T-helper 22 cell (primary cell): Measurements from ENCODE around the gene TFB1M.
"Not testable (repeated sequence)": the region's sequence is repeated elsewhere in the genome, so short reads cannot be mapped to it uniquely, and the experiment has no call there.

Experiments
- DNase-seq: peaks from one replicate; pipeline ENCODE4 v3.0.0-alpha.2; 2020; ENCODE audit warnings: low read depth

Gene TFB1M

DNA sequence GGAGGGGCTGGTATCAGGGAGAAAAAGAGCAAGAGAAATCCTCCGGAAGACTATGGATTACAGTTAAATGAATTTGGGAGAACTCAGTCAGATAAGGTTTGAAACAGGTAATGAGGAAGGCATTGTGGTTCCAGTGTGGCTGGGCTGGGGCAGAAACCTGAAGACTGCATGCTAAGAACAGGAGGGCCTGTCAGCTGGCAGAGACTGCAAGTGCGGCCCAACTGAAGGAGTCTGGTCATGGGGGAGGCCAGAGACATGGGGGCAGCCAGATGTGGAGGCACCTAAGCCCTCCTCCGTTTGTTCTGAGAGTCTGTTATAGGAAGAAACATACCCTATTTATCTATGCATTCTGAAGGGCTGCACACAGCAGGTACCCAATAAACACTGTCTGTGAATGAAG is 16.6 kb downstream of the TFB1M start:
- DNase-seq, result no peak

DNA sequence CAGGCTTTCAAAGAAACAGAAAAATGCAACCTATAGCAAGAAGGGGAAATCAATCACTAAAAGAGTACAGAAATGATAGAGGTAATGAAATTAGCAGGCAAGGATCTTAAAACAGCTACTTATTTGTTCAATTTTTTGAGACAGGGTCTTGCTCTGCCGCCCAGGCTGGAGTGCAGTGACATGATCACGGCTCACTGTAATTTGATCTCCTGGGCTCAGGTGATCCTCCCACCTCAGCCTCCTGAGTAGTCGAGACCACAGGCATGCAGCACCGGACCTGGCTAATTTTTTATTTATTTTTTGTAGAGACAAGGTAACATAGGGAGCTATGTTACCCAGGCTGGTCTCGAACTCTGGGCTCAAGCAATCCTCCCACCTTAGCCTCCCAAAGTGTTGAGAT is 21.6 kb downstream of the TFB1M start:
- no peak for DNase-seq

GRCh38 chr6:155291291-155291690 is 23.0 kb downstream of the TFB1M start:
- DNase-seq, result no peak

GRCh38 chr6:155290491-155290890 is 23.8 kb downstream of the TFB1M start:
- DNase-seq, result no peak

- no peak for DNase-seq
Observed at GRCh38 chr6:155287762-155288161, 26.5 kb downstream of the TFB1M start.

DNA sequence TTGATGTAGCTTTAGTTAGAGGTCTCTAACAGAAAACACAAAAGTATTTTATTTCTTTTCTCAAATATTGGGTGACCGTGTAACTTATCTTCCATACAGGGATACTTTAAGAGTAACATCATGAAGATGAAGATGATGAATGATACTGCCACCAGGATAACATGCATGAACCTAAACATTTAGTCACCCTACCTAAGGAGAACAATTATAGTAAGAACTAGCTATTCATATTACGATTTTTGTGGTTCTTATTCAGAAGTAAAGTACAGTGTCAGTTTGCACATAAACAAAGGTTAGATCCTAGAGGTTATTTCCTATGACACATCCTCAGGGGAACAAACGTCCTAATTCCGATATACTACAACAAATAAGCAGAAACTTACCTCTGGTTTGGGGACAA is 29.5 kb downstream of the TFB1M start:
- DNase-seq, result no peak

DNA sequence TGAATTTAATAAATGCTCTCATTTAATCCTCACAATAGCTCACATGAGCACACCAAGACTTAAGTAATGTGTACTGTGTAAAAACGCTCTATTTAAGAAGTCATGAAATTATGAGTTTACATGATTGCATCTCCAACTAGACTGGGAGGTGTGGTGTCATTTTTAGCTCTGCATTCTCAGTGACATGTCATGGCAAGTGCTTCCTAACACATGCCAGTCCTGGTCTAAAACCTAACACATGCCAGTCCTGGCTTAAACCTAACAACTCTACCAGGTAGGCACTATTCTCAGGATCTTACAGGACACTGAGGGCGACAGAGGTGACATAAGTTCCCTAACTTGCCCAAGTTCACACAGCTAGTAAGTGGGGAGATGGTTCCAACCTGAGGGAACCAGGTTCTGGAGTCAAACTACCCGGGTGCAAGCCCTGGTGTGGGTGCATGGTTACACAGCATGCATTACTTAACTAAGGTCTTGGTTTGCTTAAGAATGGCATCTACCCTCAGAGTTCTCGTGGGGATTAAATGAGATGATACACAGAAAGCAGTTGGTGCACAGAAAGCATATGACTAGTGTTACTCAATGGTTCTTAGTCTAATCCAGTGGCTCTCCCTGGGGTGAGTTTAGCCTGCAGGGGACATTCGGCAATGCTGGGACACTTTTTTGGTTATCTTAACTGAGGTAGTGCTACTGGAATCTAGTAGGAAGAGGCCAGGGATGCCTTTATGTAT is 35.8 kb downstream of the TFB1M start:
- DNase-seq, result no peak

DNA sequence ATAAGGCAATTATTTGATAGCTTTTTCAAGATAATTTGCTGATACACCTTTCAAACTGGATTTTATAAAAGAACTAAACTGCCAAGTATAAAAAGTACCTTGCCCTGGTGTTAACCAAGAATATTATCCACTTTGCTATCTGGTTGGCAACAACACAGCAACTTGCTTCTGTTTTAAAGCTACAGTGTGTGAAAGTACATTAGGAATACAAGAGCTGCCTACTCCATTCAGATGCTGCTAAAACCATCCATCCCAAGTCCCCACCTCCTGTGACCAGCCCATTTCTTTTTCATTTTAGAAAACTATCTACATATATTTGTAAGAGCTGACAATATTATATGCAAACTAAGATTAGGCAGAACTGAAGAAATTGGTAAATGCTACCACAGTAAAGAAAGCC is 37.6 kb downstream of the TFB1M start:
- no peak for DNase-seq

- DNase-seq, result no peak
Observed at GRCh38 chr6:155275808-155276480, 38.3 kb downstream of the TFB1M start.

- DNase-seq, result no peak
Observed at GRCh38 chr6:155274533-155274932, 39.8 kb downstream of the TFB1M start.

DNA sequence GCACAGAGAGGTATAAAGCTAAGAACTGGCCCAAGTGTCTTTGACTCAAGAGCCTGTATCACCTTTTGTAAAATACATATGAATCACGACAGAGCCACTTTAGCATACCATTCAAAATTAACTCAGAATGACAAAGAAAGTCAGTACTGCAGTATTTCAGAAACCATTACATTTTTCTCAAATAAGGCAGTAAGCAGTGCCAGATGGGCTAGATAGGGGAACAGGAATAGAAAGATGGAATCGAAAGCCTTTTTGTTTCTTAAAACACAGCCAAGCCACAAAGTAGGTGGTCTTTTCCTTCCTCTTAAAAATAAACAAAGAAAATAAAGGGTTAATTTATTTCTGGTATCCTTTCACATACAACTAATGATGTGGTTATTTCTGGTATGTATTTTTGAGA is 40.2 kb downstream of the TFB1M start:
- DNase-seq, result no peak

GRCh38 chr6:155273431-155273830 is 40.9 kb downstream of the TFB1M start:
- no peak for DNase-seq

- DNase-seq, result no peak
Observed at GRCh38 chr6:155272353-155273232, 41.7 kb downstream of the TFB1M start.

- no peak for DNase-seq
Observed at GRCh38 chr6:155271145-155271544, 43.1 kb downstream of the TFB1M start.

- no peak for DNase-seq
Observed at GRCh38 chr6:155270561-155271091, 43.7 kb downstream of the TFB1M start.

GRCh38 chr6:155269765-155270164 is 44.5 kb downstream of the TFB1M start:
- no peak for DNase-seq

DNA sequence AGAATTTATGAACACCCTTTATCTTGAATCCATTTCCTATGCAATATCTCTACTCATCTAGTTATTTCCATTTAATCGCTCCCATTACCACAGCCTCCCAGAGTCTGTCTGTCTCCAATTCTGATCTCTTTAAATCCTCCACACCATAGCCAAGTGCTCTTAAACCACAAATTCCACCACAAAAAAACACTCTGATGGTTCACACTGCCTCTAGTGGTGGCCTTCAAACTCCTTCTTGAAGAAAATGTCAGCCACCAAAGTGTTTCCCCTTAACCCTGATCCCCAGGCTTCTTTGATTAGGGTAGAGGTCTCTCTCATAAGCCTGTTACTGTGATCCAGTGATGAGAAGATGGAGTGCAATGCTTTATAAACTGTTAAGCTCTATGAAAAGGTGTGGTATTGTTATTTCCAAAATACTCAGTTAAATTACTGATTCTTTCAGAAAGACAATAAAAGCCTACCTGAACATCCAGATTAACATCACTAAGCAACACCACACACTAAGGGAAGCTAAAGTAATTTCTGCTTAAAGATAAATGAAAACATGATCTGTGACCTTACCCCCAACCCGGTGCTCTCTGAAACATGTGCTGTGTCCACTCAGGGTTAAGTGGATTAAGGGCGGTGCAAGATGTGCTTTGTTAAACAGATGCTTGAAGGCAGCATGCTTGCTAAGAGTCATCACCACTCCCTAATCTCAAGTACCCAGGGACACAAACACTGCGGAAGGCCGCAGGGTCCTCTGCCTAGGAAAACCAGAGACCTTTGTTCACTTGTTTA is 46.0 kb downstream of the TFB1M start:
- not testable (repeated sequence) for DNase-seq

DNA sequence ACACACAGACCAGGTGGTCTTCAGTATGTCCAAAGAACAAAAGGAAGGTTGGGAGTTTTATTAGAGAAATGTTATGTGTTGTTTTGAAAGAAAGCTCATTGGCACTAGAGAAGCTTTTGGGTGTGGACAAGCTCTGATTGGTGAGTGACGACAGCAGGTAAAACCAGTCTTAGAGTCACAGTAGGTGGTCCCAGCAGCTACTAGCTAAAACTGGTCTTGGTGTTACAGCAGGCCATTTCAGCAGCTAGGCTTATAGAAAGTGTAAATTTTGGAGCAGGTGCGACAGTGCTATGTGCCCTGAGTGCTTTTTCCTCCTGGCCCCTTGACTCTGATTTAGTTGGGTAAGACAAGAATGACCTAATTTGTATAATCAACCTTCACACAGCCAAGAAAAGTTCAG is 46.9 kb downstream of the TFB1M start:
- DNase-seq, result no peak

- no peak for DNase-seq
Observed at GRCh38 chr6:155265843-155266535, 48.3 kb downstream of the TFB1M start.

- DNase-seq, result no peak
Observed at GRCh38 chr6:155264693-155265320, 49.5 kb downstream of the TFB1M start.
